ENCODE results near the gene FHOD1. TPM values are rescaled to one million over a fixed set of nuclear protein-coding genes. Genes with fewer than 3 reads are reported as not detected.

Gene FHOD1
- total RNA-seq, 1 donor from 2014 or later, result 18.0 TPM

DNA sequence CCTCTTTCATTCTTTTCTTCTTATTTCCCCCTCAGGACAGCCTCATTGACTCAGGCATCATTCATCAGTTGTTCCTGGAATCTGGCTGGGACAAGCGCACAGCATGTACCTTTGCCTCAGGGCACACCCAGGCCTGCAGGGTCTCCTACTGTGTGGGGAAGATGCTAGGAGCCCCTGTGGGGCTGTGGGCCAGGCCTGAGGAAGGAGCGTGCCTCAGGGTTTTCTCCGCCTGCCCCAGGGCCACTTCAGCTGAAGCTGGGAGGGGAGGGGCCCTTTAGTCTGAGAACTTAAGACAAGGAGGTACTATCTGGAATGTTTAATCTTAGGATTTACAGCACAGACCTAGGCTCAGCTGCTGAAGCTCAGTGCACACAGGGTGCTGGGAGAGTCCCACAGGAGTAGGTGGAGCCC lies 40.4 kb downstream of the FHOD1 start:
- no peak overlapping the region for H3K27ac ChIP-seq (replicated peaks)
- TF ChIP-seq, protein P1, sequence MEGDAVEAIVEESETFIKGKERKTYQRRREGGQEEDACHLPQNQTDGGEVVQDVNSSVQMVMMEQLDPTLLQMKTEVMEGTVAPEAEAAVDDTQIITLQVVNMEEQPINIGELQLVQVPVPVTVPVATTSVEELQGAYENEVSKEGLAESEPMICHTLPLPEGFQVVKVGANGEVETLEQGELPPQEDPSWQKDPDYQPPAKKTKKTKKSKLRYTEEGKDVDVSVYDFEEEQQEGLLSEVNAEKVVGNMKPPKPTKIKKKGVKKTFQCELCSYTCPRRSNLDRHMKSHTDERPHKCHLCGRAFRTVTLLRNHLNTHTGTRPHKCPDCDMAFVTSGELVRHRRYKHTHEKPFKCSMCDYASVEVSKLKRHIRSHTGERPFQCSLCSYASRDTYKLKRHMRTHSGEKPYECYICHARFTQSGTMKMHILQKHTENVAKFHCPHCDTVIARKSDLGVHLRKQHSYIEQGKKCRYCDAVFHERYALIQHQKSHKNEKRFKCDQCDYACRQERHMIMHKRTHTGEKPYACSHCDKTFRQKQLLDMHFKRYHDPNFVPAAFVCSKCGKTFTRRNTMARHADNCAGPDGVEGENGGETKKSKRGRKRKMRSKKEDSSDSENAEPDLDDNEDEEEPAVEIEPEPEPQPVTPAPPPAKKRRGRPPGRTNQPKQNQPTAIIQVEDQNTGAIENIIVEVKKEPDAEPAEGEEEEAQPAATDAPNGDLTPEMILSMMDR (IDR thresholded peaks at IDR 0.05; ENCODE audit: borderline replicate concordance), result no peak
- H3K27me3 ChIP-seq (ENCODE audit: low read depth), result no peaks in the 10 kb centered on the region
- H3K9me3 ChIP-seq (replicated peaks), result no peaks in the 10 kb centered on the region
- intact Hi-C loops (cut with micrococcal nuclease), result no loop called here
- no peaks in the 10 kb centered on the region for H3K4me1 ChIP-seq
- H3K4me3 ChIP-seq, result no peak overlapping the region
- peaks cover 27% of the 10 kb centered on the region for H3K36me3 ChIP-seq
- DNase-seq, result no peak

DNA sequence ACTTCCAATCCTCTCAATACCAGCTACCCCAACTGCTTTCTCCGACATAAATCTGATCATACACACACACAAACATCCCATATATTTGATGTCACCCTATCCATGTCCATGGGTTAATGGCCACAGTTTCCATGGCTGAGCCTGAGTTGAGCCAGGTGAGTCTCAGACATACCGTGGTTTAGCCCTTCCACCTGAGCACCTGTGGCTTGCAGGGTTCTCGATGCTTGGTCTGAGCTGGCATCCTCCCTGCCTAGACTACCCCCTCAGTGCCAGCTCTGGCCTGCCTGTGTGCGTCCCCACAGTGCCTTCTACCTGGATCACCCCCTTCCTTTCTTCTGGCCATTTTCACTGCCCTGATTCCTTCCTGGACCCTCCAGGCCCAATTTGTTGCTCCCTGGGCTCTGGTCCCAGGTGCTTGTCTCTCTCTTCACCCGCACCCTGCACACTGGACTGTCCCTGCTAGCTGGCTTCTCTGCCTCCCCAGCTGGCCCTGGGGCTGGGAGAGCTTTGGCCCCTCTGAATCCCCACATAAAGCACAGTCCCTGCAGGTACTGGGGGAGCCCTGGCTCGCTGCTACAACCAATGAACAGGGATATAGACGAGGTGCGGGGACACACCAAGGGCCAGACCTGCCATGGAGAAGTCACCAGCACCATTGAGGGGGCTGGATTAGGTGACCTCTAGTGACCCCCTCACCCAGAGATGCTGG lies 41.0 kb downstream of the FHOD1 start:
- Histone ChIP-seq H3K27me3 (ENCODE audit: low read depth) (no peaks in the 10 kb centered on the region), H3K9me3 (replicated peaks) (no peaks in the 10 kb centered on the region), H3K4me3 (no peak overlapping the region), H3K4me1 (no peaks in the 10 kb centered on the region), H3K36me3 (peaks cover 33% of the 10 kb centered on the region), H3K27ac (replicated peaks) (no peak overlapping the region)
- TF ChIP-seq, protein P1 (IDR thresholded peaks at IDR 0.05; ENCODE audit: borderline replicate concordance), result no peak
- intact Hi-C loops (cut with micrococcal nuclease), result no loop called here
- no peak for DNase-seq

DNA sequence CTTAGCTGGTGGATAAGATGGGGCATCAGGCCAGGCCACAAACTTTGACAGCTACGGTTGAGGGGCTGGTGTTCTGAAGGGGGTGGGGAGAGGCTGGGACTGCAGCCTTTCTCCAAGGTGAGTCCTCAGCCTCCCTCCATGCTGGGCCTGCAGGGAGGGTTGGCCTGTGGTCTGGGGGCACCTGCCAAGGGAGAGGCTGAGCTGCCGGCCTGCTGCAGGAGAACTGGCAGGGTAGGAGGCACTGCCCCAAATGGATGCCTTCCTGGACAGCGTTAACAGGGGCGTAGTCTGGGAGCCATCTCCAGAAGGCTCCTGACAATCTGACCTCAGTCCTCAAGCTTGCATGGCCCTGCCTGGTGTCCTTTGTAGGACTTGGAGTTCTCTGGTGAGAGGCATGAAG lies 43.2 kb downstream of the FHOD1 start:
- Histone ChIP-seq H3K27ac (replicated peaks) (no peak overlapping the region), H3K36me3 (peaks cover 42% of the 10 kb centered on the region), H3K9me3 (replicated peaks) (no peaks in the 10 kb centered on the region), H3K4me3 (no peak overlapping the region), H3K4me1 (peaks cover 5% of the 10 kb centered on the region), H3K27me3 (ENCODE audit: low read depth) (no peaks in the 10 kb centered on the region)
- TF ChIP-seq, protein P1 (IDR thresholded peaks at IDR 0.05; ENCODE audit: borderline replicate concordance), result no peak
- intact Hi-C loops (cut with micrococcal nuclease), result no loop called here
- DNase-seq, result no peak

DNA sequence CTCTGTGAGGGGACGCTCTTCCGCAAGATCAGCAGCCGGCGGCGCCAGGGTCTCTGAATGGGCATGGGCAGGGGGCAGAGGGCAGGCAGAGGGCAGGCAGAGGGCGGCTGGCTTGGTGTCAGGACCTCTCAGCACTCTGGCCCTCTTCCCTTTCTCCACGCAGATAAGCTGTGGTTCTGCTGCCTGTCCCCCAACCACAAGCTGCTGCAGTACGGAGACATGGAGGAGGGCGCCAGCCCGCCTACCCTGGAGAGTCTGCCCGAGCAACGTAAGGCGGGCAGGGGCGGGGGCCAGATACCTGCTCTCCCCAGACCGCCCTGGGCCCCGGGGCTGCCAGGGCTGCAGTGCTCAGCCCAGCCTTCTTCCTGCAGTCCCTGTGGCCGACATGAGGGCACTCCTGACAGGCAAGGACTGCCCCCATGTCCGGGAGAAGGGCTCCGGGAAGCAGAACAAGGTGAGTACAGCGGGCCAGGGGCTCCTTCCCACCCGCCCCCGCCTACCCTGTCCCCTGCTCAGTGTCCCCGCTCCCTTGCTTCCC lies 44.3 kb downstream of the FHOD1 start:
- DNase-seq, result no peak
- peaks cover 15% of the 10 kb centered on the region for H3K4me1 ChIP-seq
- TF ChIP-seq, protein P1 (IDR thresholded peaks at IDR 0.05; ENCODE audit: borderline replicate concordance), result no peak

GRCh38 chr16:67202426-67202825 lies 44.9 kb downstream of the FHOD1 start:
- TF ChIP-seq, protein P1 (IDR thresholded peaks at IDR 0.05; ENCODE audit: borderline replicate concordance), result no peak
- H3K36me3 ChIP-seq, result peaks cover 49% of the 10 kb centered on the region
- no peak for DNase-seq
- no peaks in the 10 kb centered on the region for H3K9me3 ChIP-seq (replicated peaks)
- intact Hi-C loops (cut with micrococcal nuclease), result no loop called here
- H3K27me3 ChIP-seq (ENCODE audit: low read depth), result no peaks in the 10 kb centered on the region
- no peak overlapping the region for H3K27ac ChIP-seq (replicated peaks)
- peaks cover 21% of the 10 kb centered on the region for H3K4me1 ChIP-seq
- H3K4me3 ChIP-seq, result no peak overlapping the region

More for the DNA sequence above, 44.3 kb downstream of the FHOD1 start:
- Histone ChIP-seq H3K27me3 (ENCODE audit: low read depth) (no peaks in the 10 kb centered on the region), H3K4me3 (no peak overlapping the region), H3K27ac (replicated peaks) (no peak overlapping the region), H3K9me3 (replicated peaks) (no peaks in the 10 kb centered on the region), H3K36me3 (peaks cover 46% of the 10 kb centered on the region)
- intact Hi-C loops (cut with micrococcal nuclease), result no loop called here
